ENCODE data around the gene ICAM3.
A peak's percentile ranks its signal among the peaks of the same experiment; 100 is the strongest.

The ICAM3 gene

DNA sequence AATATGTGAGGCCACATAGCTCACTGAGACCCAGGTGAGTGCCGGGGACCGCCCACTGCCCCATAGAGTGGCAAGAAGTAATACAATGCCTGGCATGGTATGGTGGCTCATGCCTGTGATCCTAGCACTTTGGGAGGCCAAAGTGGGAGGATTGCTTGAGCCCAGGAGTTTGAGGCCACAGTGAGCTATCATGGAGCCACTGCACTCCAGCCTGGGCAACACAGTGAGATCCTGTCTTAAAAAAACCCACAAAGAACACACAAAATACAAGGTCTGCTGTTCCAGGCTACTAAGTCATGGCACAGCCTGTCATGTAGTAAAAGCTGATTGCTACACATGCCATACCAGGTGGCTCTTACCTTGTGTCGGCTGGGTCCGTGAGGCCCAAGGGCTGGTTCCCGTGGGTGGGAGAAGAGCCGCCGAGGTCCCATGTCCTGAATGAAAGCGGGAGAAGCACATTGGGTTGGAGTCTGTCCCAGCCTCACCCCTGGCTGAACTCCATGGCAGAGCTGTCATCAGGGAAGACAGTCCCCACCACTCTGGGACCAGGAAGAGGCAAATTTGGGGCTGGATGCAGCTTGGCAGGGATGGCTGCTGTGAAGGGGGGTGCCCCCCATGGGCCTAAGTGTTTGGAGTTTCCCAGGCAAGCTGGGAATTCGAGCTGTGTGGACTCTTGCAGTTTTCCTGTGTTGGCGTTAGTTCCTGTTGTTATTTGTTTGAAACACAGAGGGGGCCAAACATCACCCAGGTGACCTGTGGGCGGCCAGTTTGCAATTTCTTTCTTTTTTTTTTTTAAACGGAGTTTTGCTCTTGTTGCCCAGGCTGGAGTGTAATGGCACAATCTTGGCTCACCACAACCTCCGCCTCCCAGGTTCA lies 20.4 kb downstream of the ICAM3 start:
- no peak for DNase-seq (ENCODE audit: low read depth in 2 of 2)

DNA sequence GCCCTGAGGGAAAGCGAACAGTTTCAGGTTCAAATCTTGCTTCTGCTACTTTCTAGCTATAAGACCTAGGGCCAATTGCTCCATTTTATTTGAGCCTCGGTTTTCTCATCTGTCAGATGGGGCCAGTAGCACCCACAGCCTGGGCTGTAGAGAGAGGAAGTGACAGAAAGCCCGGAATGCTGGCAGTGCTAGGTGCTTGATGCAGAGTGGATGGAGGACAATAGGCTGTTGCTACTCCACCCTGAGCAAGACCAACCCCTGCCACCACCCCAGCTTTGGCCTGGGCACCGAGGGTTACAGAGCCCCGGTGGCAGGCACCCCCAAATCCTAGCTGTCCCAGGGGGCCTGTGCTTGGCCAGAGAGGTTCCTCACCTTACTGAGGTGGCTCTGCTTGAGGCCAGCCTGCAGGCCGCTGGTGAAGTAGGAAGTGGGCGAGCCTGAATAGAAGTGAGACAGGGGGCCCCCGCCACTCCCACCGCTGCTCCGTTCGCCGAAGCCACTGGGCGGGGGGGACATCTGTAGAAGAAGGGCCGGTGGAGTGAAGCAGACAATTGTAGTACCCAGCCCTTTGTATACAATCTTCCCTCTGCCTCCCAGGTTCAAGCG lies 21.5 kb downstream of the ICAM3 start:
- DNase-seq (ENCODE audit: low read depth in 2 of 2): no peak

DNA sequence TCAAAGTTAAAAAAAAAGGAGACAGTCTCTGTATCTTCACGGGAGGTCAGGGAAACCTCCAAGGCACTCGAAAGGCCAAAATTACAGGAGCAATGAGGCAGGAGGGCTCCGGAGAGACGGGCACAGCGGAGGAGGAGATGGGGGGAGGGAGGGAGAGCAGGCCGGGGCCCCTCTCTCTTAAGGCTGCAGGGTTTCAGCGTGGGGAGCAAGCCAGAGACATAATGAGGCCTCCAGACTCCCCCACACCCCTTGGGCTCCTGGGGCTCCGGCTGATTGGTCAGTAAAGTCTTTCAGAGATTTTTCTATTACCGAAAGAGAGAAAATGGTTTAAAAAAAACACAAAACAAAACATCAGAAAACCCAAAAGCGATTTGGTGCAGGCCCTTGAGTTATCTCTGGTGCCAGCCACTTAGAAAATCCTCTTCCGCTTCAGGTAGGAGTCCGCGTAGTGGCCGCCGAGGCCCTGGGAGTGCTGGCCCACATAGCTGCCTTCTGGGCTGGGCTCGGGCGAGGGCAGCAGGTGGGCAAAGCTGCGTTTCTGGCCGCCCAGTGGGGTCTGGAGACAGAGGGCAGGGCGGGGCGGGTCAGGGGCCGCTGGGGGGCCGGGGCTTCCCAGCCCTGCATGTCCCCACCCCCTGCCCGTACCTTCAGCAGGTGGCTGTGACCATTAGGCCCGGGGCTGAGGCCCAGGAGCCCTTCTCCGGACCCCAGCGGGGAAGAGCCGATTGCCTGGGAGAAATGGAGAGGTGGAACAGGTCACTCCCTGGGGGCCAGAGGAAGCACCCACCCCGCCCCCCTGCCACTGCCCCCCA lies 22.2 kb downstream of the ICAM3 start:
- no peak for DNase-seq (ENCODE audit: low read depth in 2 of 2)

DNA sequence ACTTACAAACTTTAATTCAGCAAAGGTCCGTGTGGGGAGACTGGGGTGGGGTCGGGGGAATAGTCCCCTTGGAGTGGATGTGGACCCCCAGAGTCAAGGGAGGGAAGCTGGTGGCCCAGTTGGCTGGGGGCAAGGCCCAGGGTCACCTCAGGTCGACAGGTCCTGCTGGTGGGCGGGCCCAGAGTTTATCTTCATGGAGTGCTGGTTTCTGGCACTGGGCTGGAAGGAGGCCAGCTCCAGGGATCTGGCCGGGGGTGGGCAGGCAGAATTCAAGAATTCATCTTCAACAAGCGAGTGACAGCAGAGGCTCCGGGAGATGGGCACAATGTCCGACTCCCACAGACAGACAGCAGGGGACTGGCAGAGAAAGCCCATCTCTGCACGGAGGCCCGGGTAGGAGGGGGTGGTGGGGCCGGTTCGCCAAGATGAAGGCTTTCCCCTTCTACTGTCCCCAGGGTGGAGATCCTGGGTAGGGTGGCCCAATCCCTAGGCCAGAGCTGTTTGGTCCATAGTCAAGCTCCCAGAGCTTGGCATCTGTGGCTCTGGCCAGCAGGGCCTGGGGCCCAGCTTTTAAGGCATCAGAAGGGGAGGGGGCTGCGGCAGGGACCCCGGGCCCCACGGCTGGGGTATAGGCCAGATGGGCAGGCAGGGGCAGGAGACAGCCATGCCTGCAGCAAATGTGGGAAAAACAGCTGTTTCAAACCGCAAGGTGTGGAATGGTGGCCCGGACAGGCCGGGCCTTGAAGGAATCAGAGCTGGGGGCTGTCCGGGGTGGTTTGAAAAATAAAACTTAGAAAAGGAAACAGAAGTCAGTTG lies 23.0 kb downstream of the ICAM3 start:
- no peak for DNase-seq (ENCODE audit: low read depth in 2 of 2)

DNA sequence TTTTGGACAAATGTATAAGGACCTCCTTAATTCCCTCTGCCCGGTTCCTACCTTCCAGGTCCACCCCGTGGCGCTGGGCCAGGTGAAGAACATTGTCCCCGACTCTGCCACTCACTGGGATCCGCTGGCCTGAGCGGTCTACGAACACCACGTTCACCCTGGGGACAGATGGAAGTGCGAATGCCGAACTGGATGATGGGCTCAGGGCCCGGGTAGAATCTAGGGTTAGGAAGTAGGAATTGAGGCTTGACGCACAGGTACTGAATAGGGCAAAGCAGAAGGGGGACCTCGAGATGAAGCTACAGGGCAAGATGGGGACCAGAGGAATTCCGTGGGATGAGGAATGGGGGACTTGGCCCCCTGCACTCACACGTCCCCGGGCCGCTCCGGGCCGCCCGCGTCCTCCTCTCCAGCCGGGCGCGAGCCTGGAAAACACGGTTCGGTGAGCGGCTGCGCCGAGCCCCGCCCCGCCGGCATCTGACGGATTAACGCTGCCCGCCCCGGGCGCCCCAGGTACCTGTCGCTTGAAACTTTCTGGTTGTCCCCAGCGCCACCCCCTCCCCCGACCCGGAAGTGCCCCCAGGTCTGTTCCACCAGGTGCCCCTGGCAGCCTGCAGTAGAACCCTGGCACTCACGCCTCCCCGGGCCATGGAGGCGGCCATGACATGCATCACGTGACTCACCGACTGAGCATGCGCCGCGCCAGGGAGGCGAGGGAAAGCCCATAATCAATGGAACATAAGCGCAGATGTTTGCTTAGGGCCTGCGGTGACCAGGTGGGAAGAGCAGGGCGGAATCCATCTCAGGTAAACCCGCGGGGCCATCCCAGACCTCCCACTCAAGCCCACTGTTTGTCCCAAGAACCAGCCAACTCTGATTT lies 23.8 kb downstream of the ICAM3 start, which contains the start of gene FDX2:
Gene FDX2 (minus strand): TSS at position 681 of the 880 bp plus-strand sequence. CDS start 19 bp downstream, at position 662.
- DNase-seq (ENCODE audit: low read depth in 2 of 2): peak; percentile 79 to 86

DNA sequence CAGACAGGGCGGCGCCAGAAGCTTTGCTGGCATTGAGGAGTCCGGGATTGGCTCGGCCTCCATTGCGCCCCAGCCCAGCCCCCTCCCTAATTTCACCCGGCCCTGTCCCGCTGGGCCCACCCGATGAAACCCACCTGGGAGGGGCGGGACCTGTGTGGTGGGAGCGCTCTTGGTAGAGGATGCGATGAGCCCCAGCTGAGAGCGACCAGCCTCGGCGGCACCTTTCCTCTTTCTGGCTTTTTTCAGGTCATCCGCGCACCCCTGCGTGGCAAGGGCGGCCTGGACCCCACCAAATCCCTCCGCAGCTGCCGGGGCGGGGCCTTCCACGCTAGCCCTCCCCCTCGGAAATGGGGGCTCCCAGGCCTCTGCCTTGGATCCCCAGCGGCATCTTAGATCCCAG lies 30.0 kb downstream of the ICAM3 start, which contains the start of gene ZGLP1:
Gene ZGLP1 (minus strand): TSS at position 393 of the 400 bp plus-strand sequence.
- DNase-seq (ENCODE audit: low read depth in 2 of 2): no peak

DNA sequence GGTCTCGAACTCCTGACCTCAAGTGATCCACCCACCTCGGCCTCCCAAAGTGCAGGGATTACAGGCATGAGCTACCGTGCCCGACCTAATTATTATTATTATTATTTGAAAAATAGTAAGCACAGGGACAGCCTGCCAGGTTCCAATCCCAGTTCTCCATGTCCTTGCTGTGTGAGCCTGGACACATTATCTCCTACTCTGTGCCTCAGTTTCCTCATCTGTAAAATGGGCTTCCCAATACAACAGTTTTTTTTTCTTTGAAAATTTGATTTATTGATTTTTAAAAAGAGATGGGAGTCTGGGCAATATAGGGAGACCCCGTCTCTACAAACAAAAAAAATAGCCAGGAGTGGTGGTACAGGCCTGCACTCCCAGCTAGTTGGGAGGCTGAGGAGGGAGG lies 33.1 kb downstream of the ICAM3 start:
- DNase-seq (ENCODE audit: low read depth in 2 of 2): no peak

DNA sequence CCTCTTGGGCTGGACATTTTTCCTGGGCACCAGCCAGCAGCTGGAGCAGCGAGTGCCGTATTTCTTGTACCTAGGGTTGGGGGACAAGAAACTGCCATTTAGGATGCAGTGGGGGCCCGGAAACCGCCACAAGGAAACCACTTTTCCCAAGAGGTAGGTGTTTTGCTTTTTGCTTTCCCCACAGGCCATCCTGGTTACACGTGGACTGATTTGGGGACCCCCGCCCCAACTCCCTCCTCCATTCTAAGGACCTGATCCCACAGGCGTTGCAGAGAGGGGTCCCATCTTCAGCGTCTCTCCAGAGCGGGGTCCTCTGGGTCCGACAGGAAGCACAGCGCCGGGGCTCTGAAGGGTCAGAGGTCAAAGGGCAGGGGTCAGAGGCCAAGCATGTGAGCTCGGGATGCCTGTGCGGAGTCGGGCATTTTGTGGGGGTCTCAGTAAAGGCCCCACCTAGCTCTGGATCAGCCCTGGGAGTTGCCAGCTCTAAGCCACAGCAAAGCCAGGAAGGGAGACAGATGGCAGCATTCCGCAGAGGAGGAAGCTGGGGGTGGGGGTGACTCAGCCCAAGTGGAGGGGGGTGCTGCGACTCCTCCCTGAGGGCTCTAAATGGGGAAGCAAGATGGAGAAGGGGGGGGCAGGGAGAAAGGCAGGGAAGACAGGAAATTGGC lies 34.2 kb downstream of the ICAM3 start:
- DNase-seq (ENCODE audit: low read depth in 2 of 2): no peak

DNA sequence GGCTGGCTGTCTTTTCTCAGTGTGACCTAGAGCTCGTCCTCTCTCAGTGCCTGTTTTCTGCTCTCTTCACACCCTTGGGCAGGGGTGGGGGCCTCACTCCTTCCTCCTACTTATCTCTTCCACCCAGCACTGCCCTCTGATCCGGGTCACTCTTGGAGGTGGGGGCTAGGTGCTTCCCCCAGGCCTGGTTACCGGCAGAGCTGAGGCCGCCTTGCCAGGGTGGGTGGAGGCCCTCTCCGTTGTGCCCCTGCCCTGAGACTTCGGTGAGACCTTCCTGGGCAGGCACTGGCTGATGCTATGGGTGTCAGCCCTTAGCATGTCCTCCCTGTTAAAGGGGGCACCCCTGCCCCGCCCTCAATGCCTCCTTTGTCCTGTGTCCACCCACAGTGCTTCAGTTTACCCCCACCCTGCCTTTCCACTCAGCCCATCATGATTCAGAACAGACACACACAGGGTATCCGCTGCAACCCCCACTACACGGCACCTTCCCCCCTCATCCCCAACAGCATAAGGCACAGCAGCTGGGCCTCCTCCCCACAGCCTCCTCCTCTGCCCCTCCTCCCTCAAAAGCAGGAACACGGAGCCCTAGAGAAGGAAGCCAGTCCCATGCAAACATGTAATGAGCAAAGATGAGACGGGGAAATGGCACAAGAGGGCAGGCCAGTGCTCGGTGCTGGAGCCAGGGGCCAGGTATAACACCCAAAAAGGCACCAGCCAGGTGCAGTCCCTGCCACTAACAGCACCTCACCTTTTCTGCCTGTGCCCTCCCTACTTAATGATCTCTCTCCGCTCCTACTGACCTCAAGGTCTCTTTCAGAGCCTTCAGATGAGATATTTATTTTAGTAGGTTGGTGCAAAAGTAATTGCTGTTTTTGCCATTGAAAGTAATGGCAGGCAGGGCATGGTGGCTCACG lies 39.6 kb downstream of the ICAM3 start:
- DNase-seq (ENCODE audit: low read depth in 2 of 2): no peak

DNA sequence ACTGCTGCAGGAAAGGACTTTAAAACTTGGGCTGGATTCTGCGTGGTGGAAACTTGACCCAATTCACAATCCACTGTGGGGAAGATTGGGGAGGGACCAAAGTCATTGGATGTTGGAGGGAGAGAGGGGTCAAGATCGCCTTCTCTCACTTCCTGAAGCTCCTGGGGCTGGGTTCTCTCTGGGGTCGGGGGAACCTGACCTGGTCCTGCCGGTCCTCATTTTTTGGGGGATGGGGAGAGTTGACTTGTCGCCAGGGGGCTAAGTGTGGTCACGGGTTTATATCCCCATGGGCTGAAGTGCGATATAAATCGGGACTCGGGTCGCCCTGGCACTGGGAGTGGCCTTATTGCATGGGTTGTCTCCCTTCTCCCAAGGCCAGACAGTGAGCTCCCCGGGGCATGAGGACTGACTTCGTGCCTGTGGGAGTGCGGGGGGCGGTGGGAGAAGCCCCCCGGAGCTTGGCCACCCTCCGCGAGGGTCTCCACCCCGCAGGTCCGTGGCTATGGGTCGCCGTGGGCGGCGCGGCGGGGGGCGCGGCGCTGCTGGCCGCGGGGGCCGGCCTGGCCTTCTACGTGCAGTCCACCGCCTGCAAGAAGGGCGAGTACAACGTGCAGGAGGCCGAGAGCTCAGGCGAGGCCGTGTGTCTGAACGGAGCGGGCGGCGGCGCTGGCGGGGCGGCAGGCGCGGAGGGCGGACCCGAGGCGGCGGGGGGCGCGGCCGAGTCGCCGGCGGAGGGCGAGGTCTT lies 43.4 kb downstream of the ICAM3 start:
- DNase-seq (ENCODE audit: low read depth in 2 of 2): no peak

DNA sequence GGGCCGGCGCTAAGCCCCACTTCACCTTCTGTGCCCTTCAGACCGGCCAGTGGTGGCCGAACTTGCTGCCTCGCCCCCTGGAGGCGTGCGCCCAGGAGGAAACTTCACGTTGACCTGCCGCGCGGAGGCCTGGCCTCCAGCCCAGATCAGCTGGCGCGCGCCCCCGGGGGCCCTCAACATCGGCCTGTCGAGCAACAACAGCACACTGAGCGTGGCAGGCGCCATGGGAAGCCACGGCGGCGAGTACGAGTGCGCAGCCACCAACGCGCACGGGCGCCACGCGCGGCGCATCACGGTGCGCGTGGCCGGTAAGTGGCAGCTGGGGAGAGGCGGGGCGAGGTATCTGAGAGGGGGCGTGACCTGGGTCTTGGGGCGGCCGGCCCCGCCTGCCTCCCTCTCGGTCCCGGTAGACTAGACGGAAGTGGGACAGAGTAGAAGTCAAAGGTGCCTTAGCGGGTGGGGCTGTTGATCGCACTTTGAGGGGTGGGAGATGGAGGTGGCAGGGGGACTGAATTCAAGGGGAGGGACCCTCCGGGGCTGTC lies 44.0 kb downstream of the ICAM3 start:
- DNase-seq (ENCODE audit: low read depth in 2 of 2): peak in 1 of 2 donors; percentile 51

DNA sequence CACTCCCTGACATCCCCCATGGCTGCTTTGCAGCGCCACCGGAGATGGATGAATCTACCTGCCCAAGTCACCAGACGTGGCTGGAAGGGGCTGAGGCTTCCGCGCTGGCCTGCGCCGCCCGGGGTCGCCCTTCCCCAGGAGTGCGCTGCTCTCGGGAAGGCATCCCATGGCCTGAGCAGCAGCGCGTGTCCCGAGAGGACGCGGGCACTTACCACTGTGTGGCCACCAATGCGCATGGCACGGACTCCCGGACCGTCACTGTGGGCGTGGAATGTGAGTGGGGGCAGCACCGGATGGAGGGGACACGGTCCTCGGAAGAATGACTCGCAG lies 45.1 kb downstream of the ICAM3 start:
- DNase-seq (ENCODE audit: low read depth in 2 of 2): no peak

DNA sequence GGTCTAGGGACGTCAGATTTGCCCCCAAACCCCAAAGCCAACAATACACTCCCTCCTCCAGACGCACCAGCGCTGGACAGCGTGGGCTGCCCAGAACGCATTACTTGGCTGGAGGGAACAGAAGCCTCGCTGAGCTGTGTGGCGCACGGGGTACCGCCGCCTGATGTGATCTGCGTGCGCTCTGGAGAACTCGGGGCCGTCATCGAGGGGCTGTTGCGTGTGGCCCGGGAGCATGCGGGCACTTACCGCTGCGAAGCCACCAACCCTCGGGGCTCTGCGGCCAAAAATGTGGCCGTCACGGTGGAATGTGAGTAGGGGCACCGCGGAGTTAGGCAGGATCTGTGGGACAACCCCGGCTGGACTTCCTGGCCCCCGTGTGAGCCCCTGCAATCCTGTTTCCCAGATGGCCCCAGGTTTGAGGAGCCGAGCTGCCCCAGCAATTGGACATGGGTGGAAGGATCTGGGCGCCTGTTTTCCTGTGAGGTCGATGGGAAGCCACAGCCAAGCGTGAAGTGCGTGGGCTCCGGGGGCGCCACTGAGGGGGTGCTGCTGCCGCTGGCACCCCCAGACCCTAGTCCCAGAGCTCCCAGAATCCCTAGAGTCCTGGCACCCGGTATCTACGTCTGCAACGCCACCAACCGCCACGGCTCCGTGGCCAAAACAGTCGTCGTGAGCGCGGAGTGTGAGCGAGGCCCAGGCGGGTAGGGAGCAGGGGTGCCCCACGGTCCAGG lies 45.6 kb downstream of the ICAM3 start:
- no peak for DNase-seq (ENCODE audit: low read depth in 2 of 2)

DNA sequence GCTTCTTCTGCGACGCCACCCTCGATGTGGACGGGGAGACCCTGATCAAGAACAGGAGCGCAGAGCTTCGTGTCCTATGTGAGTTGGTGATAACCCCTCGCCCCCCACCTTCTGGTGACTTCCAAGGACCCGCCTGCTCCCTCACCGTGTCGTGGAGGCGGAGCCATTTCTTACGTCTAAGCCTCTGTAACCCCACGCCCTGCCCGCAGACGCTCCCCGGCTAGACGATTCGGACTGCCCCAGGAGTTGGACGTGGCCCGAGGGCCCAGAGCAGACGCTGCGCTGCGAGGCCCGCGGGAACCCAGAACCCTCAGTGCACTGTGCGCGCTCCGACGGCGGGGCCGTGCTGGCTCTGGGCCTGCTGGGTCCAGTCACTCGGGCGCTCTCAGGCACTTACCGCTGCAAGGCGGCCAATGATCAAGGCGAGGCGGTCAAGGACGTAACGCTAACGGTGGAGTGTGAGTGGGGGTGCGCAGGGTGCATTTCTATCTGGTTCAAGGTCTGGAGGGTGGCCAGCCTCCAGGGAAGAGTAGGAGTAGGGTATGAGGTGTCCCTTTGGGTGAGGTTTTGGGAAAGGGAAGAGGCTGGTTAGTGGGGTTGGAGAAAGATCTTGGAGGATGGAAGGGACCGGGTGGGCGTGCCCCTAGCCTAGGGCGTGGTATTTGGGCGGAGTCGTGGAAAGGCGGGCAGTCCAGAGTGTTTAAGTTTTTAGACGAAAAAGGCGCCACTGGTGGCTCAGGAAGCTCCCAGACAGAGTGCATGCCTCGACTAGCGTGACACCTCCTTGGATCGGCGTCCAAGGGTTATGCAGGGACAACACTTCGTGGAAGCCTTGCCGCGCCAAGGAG lies 46.4 kb downstream of the ICAM3 start:
- DNase-seq (ENCODE audit: low read depth in 2 of 2): no peak

DNA sequence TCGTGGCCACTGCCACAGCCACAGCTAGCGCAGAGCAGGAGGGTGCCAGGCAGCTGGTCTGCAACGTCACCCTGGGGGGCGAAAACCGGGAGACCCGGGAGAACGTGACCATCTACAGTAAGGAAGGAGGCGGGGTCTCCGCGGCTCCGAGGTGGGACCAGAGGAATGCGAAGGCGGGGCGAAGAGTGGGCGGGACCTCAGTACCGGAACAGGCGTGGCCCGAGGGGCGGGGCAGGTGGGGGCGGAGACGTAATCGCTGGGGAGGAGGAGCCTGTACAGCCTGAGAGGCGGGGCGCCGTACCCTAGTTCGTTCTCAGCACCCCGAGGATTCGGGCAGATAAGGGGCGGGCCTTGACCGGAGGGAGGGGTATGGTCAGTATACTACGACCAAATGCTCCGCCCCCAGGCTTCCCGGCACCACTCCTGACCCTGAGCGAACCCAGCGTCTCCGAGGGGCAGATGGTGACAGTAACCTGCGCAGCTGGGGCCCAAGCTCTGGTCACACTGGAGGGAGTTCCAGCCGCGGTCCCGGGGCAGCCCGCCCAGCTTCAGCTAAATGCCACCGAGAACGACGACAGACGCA lies 47.1 kb downstream of the ICAM3 start:
- DNase-seq (ENCODE audit: low read depth in 2 of 2): no peak
